Measurements from ENCODE around the gene INCA1.
A peak's percentile ranks its signal among the peaks of the same experiment; 100 is the strongest.

INCA1 gene

GRCh38 chr17:4998027-4998731, 857 bp upstream of the INCA1 start:
- peak overlapping the region; percentile 89 for H3K27ac Mint-ChIP-seq
- peak overlapping the region; percentile 78 to 94 for H3K4me3 Mint-ChIP-seq
- peaks cover 27 to 34% of the 10 kb centered on the region in 2 donors for H3K36me3 Mint-ChIP-seq
- peak; percentile 26 to 29 for ATAC-seq (replicated peaks)
- H3K27me3 Mint-ChIP-seq, result peaks cover 5 to 22% of the 10 kb centered on the region in 2 donors
- DNase-seq, result no peak
- peaks cover 27 to 37% of the 10 kb centered on the region in 2 donors for H3K4me1 Mint-ChIP-seq
- H3K9me3 Mint-ChIP-seq, result no peaks in the 10 kb centered on the region

- DNase-seq, result no peak
- no peaks in the 10 kb centered on the region for H3K9me3 Mint-ChIP-seq
- ATAC-seq (replicated peaks), result no peak
- no peak overlapping the region for H3K4me3 Mint-ChIP-seq
- H3K36me3 Mint-ChIP-seq, result peaks cover 14 to 18% of the 10 kb centered on the region in 2 donors
- no peak overlapping the region for H3K27ac Mint-ChIP-seq
- peaks cover 24 to 28% of the 10 kb centered on the region in 2 donors for H3K4me1 Mint-ChIP-seq
- peaks cover 5 to 16% of the 10 kb centered on the region in 2 donors for H3K27me3 Mint-ChIP-seq
Observed at GRCh38 chr17:4994081-4994595, 3.2 kb downstream of the INCA1 start.

- Mint-ChIP-seq H3K27me3 (no peaks in the 10 kb centered on the region), H3K4me3 (peak overlapping the region; percentile 98 to 99), H3K9me3 (no peaks in the 10 kb centered on the region), H3K27ac (peak overlapping the region; percentile 97), H3K4me1 (peaks cover 43 to 49% of the 10 kb centered on the region in 2 donors), H3K36me3 (peaks cover 28 to 33% of the 10 kb centered on the region in 2 donors)
- DNase-seq, result peak; percentile 65
- peak; percentile 53 to 77 for ATAC-seq (replicated peaks)
Observed at GRCh38 chr17:4987767-4988567, 9.4 kb downstream of the INCA1 start.

- peak within 1 kb of the TSS; percentile 97 for H3K27ac Mint-ChIP-seq
- peak; percentile 71 for DNase-seq
- peak within 1 kb of the TSS; percentile 98 to 99 for H3K4me3 Mint-ChIP-seq
- H3K9me3 Mint-ChIP-seq, result no peaks in the 10 kb centered on the region
- H3K27me3 Mint-ChIP-seq, result no peaks in the 10 kb centered on the region
- peaks cover 47 to 57% of the 10 kb centered on the region in 2 donors for H3K4me1 Mint-ChIP-seq
- H3K36me3 Mint-ChIP-seq, result peaks cover 35 to 41% of the 10 kb centered on the region in 2 donors
- ATAC-seq (replicated peaks), result peak; percentile 82 to 90
Observed at GRCh38 chr17:4986951-4987766, 10.2 kb downstream of the INCA1 start, which contains the start of gene CAMTA2. Gene CAMTA2, minus strand, starts transcription at chr17:4987675. Its CDS starts 1,453 bp downstream, at chr17:4986222.

- H3K4me3 Mint-ChIP-seq, result peak overlapping the region; percentile 98 to 99
- H3K9me3 Mint-ChIP-seq, result no peaks in the 10 kb centered on the region
- H3K36me3 Mint-ChIP-seq, result peaks cover 40 to 43% of the 10 kb centered on the region in 2 donors
- H3K27ac Mint-ChIP-seq, result peak overlapping the region; percentile 97
- DNase-seq, result no peak
- ATAC-seq (replicated peaks), result no peak
- no peaks in the 10 kb centered on the region for H3K27me3 Mint-ChIP-seq
- peaks cover 49 to 65% of the 10 kb centered on the region in 2 donors for H3K4me1 Mint-ChIP-seq
Observed at GRCh38 chr17:4986403-4986802, 10.9 kb downstream of the INCA1 start.

- peaks cover 53 to 70% of the 10 kb centered on the region in 2 donors for H3K4me1 Mint-ChIP-seq
- no peaks in the 10 kb centered on the region for H3K9me3 Mint-ChIP-seq
- peak overlapping the region; percentile 32 for H3K27ac Mint-ChIP-seq
- peaks cover 47 to 55% of the 10 kb centered on the region in 2 donors for H3K36me3 Mint-ChIP-seq
- no peak overlapping the region for H3K4me3 Mint-ChIP-seq
- ATAC-seq (replicated peaks) (no peak), DNase-seq (no peak)
- no peaks in the 10 kb centered on the region for H3K27me3 Mint-ChIP-seq
Observed at GRCh38 chr17:4982305-4982704, 15.0 kb downstream of the INCA1 start.

GRCh38 chr17:4980644-4981216, 16.6 kb downstream of the INCA1 start:
- DNase-seq, result no peak
- ATAC-seq (replicated peaks), result peak; percentile 52 to 62
- H3K4me3 Mint-ChIP-seq, result no peak overlapping the region

GRCh38 chr17:4978726-4979125, 18.6 kb downstream of the INCA1 start:
- H3K9me3 Mint-ChIP-seq, result no peaks in the 10 kb centered on the region
- peak overlapping the region; percentile 48 for H3K27ac Mint-ChIP-seq
- DNase-seq, result no peak
- H3K27me3 Mint-ChIP-seq, result no peaks in the 10 kb centered on the region
- H3K36me3 Mint-ChIP-seq, result peaks cover 54 to 77% of the 10 kb centered on the region in 2 donors
- ATAC-seq (replicated peaks), result peak in 1 of 2 donors; percentile 45
- H3K4me3 Mint-ChIP-seq, result no peak overlapping the region
- peaks cover 42 to 53% of the 10 kb centered on the region in 2 donors for H3K4me1 Mint-ChIP-seq

More at GRCh38 chr17:4980644-4981216, 16.6 kb downstream of the INCA1 start:
- Mint-ChIP-seq H3K9me3 (no peaks in the 10 kb centered on the region), H3K27me3 (no peaks in the 10 kb centered on the region), H3K4me1 (peaks cover 42 to 56% of the 10 kb centered on the region in 2 donors), H3K36me3 (peaks cover 45 to 63% of the 10 kb centered on the region in 2 donors), H3K27ac (peak overlapping the region; percentile 79)

- H3K4me1 Mint-ChIP-seq, result peaks cover 16 to 26% of the 10 kb centered on the region in 2 donors
- DNase-seq (no peak), ATAC-seq (replicated peaks) (no peak)
- peaks cover 55 to 68% of the 10 kb centered on the region in 2 donors for H3K36me3 Mint-ChIP-seq
- H3K9me3 Mint-ChIP-seq, result no peaks in the 10 kb centered on the region
- H3K27me3 Mint-ChIP-seq, result no peaks in the 10 kb centered on the region
- H3K4me3 Mint-ChIP-seq, result no peak overlapping the region
- no peak overlapping the region for H3K27ac Mint-ChIP-seq
Observed at GRCh38 chr17:4974115-4974670, 23.1 kb downstream of the INCA1 start.

GRCh38 chr17:4973256-4974114, 23.8 kb downstream of the INCA1 start:
- H3K27ac Mint-ChIP-seq, result no peak overlapping the region
- H3K36me3 Mint-ChIP-seq, result peaks cover 54 to 60% of the 10 kb centered on the region in 2 donors
- H3K4me3 Mint-ChIP-seq, result no peak overlapping the region

GRCh38 chr17:4972752-4973151, 24.6 kb downstream of the INCA1 start:
- no peak for DNase-seq
- Mint-ChIP-seq H3K27ac (no peak overlapping the region), H3K27me3 (no peaks in the 10 kb centered on the region), H3K4me3 (no peak overlapping the region), H3K36me3 (peaks cover 51 to 57% of the 10 kb centered on the region in 2 donors), H3K4me1 (peaks cover 5 to 17% of the 10 kb centered on the region in 2 donors), H3K9me3 (no peaks in the 10 kb centered on the region)
- no peak for ATAC-seq (replicated peaks)

More at GRCh38 chr17:4973256-4974114, 23.8 kb downstream of the INCA1 start:
- no peaks in the 10 kb centered on the region for H3K27me3 Mint-ChIP-seq
- peaks cover 9 to 20% of the 10 kb centered on the region in 2 donors for H3K4me1 Mint-ChIP-seq
- no peaks in the 10 kb centered on the region for H3K9me3 Mint-ChIP-seq
- DNase-seq (no peak), ATAC-seq (replicated peaks) (no peak)

- peaks cover 51 to 56% of the 10 kb centered on the region in 2 donors for H3K36me3 Mint-ChIP-seq
Observed at GRCh38 chr17:4972322-4972721, 25.0 kb downstream of the INCA1 start.

More at GRCh38 chr17:4972322-4972721, 25.0 kb downstream of the INCA1 start:
- no peak overlapping the region for H3K4me3 Mint-ChIP-seq
- no peaks in the 10 kb centered on the region for H3K9me3 Mint-ChIP-seq
- no peak overlapping the region for H3K27ac Mint-ChIP-seq
- peaks cover 5 to 17% of the 10 kb centered on the region in 2 donors for H3K4me1 Mint-ChIP-seq
- no peaks in the 10 kb centered on the region for H3K27me3 Mint-ChIP-seq
- no peak for DNase-seq
- ATAC-seq (replicated peaks), result no peak

Data from stimulated activated naive B cell treated with anti-CD40 and anti-IgM and Interleukin-4, amounts not matched to agents 10 μg/mL and 1 μg/mL and 100 μg/mL, for 72 hours (primary cell).